Lower leg skin (tissue), 3 donors: ENCODE results near the gene DCANP1.

Experiments
- POLR2A ChIP-seq, 2 donors: fragments of 450-650 bp; IDR thresholded peaks; one replicate each; pipeline ENCODE4 v1.6.1; 2016 to 2017; ENCODE audit warnings: antibody characterized with exemption in 2 of 2, mild to moderate bottlenecking in 1 of 2, moderate library complexity in 1 of 2
- TF ChIP-seq, protein P1 (sequence below), 3 donors: fragments of 450-650 bp; IDR thresholded peaks; one replicate each; pipeline ENCODE4 v1.5.1; 2016; ENCODE audit warnings: antibody characterized with exemption in 3 of 3, mild to moderate bottlenecking in 3 of 3, moderate library complexity in 2 of 3

DNA sequence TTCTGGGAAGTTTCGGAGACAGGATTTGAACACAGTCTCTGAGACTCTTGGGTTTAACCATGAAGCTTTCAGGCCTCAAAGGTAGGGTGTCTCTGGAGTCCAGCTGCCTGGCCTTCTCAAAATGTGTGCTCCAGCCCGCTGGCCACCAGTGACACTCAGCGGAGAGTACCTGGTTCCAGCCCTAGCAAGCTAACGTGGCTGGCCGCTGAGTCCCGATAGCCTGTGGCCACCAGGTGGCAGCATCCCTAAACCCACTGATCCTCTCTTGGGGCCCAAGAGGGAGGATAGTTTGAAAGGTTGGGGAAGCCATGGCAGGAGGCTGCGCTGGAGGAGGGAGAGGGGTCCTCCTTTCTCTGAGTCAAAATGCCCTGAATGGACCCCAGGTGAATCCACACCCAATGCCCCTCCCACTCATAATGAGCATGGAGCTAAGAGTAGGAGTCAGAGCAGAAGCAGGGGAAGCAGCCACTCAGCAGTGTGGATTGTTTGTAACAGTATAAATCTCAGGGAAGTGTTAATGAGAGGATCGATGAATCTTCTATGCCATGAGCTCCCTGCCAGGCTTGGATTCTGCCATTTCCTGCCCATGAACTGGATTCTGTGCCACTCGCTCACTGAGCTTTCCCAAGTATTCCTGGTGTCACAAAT, 10.4 kb upstream of the DCANP1 start:
- TF ChIP-seq POLR2A (IDR thresholded peaks at IDR 0.05), result no peak
- TF ChIP-seq, protein P1, sequence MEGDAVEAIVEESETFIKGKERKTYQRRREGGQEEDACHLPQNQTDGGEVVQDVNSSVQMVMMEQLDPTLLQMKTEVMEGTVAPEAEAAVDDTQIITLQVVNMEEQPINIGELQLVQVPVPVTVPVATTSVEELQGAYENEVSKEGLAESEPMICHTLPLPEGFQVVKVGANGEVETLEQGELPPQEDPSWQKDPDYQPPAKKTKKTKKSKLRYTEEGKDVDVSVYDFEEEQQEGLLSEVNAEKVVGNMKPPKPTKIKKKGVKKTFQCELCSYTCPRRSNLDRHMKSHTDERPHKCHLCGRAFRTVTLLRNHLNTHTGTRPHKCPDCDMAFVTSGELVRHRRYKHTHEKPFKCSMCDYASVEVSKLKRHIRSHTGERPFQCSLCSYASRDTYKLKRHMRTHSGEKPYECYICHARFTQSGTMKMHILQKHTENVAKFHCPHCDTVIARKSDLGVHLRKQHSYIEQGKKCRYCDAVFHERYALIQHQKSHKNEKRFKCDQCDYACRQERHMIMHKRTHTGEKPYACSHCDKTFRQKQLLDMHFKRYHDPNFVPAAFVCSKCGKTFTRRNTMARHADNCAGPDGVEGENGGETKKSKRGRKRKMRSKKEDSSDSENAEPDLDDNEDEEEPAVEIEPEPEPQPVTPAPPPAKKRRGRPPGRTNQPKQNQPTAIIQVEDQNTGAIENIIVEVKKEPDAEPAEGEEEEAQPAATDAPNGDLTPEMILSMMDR (IDR thresholded peaks at IDR 0.05), result no peak
